ENCODE measurements around the gene ZNF77. TPM values are rescaled to one million over a fixed set of nuclear protein-coding genes. Genes with fewer than 3 reads are reported as not detected.

The ZNF77 gene
- total RNA-seq, 2 experiments from 2014 or later = 5.4 to 6.8 TPM

GRCh38 chr19:2978166-2978767, 33.5 kb upstream of the ZNF77 start:
- H3K27ac ChIP-seq (ENCODE audit: low read depth, low read length, poor library complexity, severe bottlenecking) = peak overlapping the region; percentile 24
- no peaks in the 10 kb centered on the region for H4K20me1 ChIP-seq (ENCODE audit: insufficient read depth, low read length)
- H3K4me3 ChIP-seq (ENCODE audit: low read depth, low read length, poor library complexity, severe bottlenecking) = peak overlapping the region; percentile 65
- H2AFZ ChIP-seq (ENCODE audit: low read length) = no peak overlapping the region
- CTCF ChIA-PET (ENCODE audit: unreplicated experiment) = interaction anchor here (1.1 kb wide), 1 partner anchor 57 kb away, joined by 7 read pairs; no protein-coding TSS in a partner anchor
- no peaks in the 10 kb centered on the region for H3K79me2 ChIP-seq (ENCODE audit: insufficient read depth, low read depth, low read length)
- H3K9me3 ChIP-seq (ENCODE audit: low read length) = no peaks in the 10 kb centered on the region
- POLR2A ChIA-PET = interaction anchor here (1.2 to 1.6 kb wide), 2 partner anchors 15 to 26 kb away, joined by 3 to 5 read pairs; no protein-coding TSS in a partner anchor
- DNase-seq (ENCODE audit: low spot score) = no peak
- no TSS peak for BruUV-seq (replicated peaks)
- H3K4me2 ChIP-seq (ENCODE audit: low read length) = peak overlapping the region; percentile 75
- peaks cover 41% of the 10 kb centered on the region for H3K4me1 ChIP-seq (ENCODE audit: insufficient read depth, low read length, poor library complexity, severe bottlenecking)
- H3K36me3 ChIP-seq (ENCODE audit: insufficient read depth, low read length) = no peaks in the 10 kb centered on the region
- TF ChIP-seq CTCF (conservative IDR thresholded peaks at IDR 0.05; ENCODE audit: low read length) = no peak
- no peak for TF ChIP-seq EZH2phosphoT487 (IDR thresholded peaks at IDR 0.05; ENCODE audit: borderline replicate concordance, low read depth, low read length)
- intact Hi-C loops (cut with micrococcal nuclease; ENCODE audit: unreplicated experiment) = no loop called here
- H3K9me2 ChIP-seq (ENCODE audit: insufficient read depth, low read length) = no peaks in the 10 kb centered on the region

- BruUV-seq (replicated peaks) = no TSS peak
- TF ChIP-seq CTCF (conservative IDR thresholded peaks at IDR 0.05; ENCODE audit: low read length) (0 out of 2 replicates have a peak, but pooled peaks have one; percentile 35), EZH2phosphoT487 (IDR thresholded peaks at IDR 0.05; ENCODE audit: borderline replicate concordance, low read depth, low read length) (no peak)
- H3K9me2 ChIP-seq (ENCODE audit: insufficient read depth, low read length) = no peaks in the 10 kb centered on the region
- ChIA-PET CTCF (ENCODE audit: unreplicated experiment) (interaction anchor here (0.6 to 1.1 kb wide), 3 partner anchors 27 to 103 kb away, joined by 3 to 7 read pairs (median 3); no protein-coding TSS in a partner anchor), POLR2A (interaction anchor here (1.1 to 3.8 kb wide), 4 partner anchors 15 to 192 kb away, joined by 3 to 12 read pairs (median 4); partner anchors contain the start of gene THOP1)
- H3K4me3 ChIP-seq (ENCODE audit: low read depth, low read length, poor library complexity, severe bottlenecking) = peak overlapping the region; percentile 65
- H3K36me3 ChIP-seq (ENCODE audit: insufficient read depth, low read length) = no peaks in the 10 kb centered on the region
- H2AFZ ChIP-seq (ENCODE audit: low read length) = no peak overlapping the region; the same call in 1 of the 2 replicates
- H4K20me1 ChIP-seq (ENCODE audit: insufficient read depth, low read length) = no peaks in the 10 kb centered on the region
- intact Hi-C loops (cut with micrococcal nuclease; ENCODE audit: unreplicated experiment) = loop anchor here (1.0 kb wide), 1 partner anchor 58 kb away; no protein-coding TSS in a partner anchor
- H3K4me2 ChIP-seq (ENCODE audit: low read length) = peak overlapping the region; percentile 75
- H3K9me3 ChIP-seq (ENCODE audit: low read length) = no peaks in the 10 kb centered on the region
- peak overlapping the region; percentile 24 for H3K27ac ChIP-seq (ENCODE audit: low read depth, low read length, poor library complexity, severe bottlenecking)
- peaks cover 38% of the 10 kb centered on the region for H3K4me1 ChIP-seq (ENCODE audit: insufficient read depth, low read length, poor library complexity, severe bottlenecking)
- peak; percentile 45 for DNase-seq (ENCODE audit: low spot score)
- no peaks in the 10 kb centered on the region for H3K79me2 ChIP-seq (ENCODE audit: insufficient read depth, low read depth, low read length)
These were observed 33.0 kb upstream of the ZNF77 start for GRCh38 chr19:2977746-2978138.
